Caco-2 (cell line): ENCODE measurements around the gene DIAPH2. TPM values are rescaled to one million over a fixed set of nuclear protein-coding genes. Genes with fewer than 3 reads are reported as not detected.

Experiments used
- BruUV-seq: library from RNA; stranded (reverse); fragments of 400-500 nt; replicated peaks from 2 replicates; lab custom pipeline; 2021; lab: Mats Ljungman, UMichigan
- CTCF ChIA-PET: fragments of 300-600 bp; sonication (Branson Sonifier 250); formaldehyde crosslinking; loops from one replicate; lab custom pipeline; 2022; ENCODE audit warnings: antibody characterized with exemption; lab: Charles Lee
- POLR2A ChIA-PET: fragments of 300-600 bp; sonication (Branson Sonifier 250); formaldehyde crosslinking; loops from one replicate; lab custom pipeline; 2022; ENCODE audit warnings: antibody characterized with exemption; lab: Charles Lee
- DNase-seq, 2 experiments: peaks; one replicate each; pipeline versions ENCODE4 v3.0.0 to v3.0.0-alpha.2; 2020 to 2022
- H3K27me3 ChIP-seq: replicated peaks from 2 replicates; pipeline ENCODE4 v1.6.0; 2011; ENCODE audit warnings: low read length; ENCODE audit not compliant: control insufficient read depth, insufficient read depth
- H3K36me3 ChIP-seq: 2 replicates; pipeline ENCODE4 v1.5.1; 2011; ENCODE audit warnings: low read length; ENCODE audit not compliant: control insufficient read depth, insufficient read depth
- H3K4me1 ChIP-seq: fragments of 250-450 bp; sonication (Bioruptor Pico); 2 replicates; pipeline ENCODE4 v1.5.1; 2020; ENCODE audit warnings: mild to moderate bottlenecking
- H3K4me3 ChIP-seq: 2 replicates; pipeline ENCODE4 v1.5.1; 2011; ENCODE audit warnings: low read depth, mild to moderate bottlenecking, control low read depth, low read length
- H3K9me3 ChIP-seq: fragments of 250-450 bp; sonication (Bioruptor Pico); 2 replicates; pipeline ENCODE4 v1.5.1; 2020; ENCODE audit warnings: mild to moderate bottlenecking, moderate library complexity
- H3K27ac Mint-ChIP-seq: one replicate; pipeline ENCODE4 v1.8.0; 2022; ENCODE audit warnings: mixed read lengths; ENCODE audit not compliant: unreplicated experiment
- H3K27me3 Mint-ChIP-seq: one replicate; pipeline ENCODE4 v1.8.0; 2022; ENCODE audit warnings: mixed read lengths; ENCODE audit not compliant: insufficient read depth, unreplicated experiment
- H3K36me3 Mint-ChIP-seq: one replicate; pipeline ENCODE4 v1.8.0; 2022; ENCODE audit warnings: mild to moderate bottlenecking, mixed read lengths; ENCODE audit not compliant: insufficient read depth, unreplicated experiment
- H3K4me1 Mint-ChIP-seq: one replicate; pipeline ENCODE4 v1.8.0; 2022; ENCODE audit warnings: low read depth, mixed read lengths; ENCODE audit not compliant: unreplicated experiment
- H3K4me3 Mint-ChIP-seq: one replicate; pipeline ENCODE4 v1.8.0; 2022; ENCODE audit warnings: mild to moderate bottlenecking, moderate library complexity, mixed read lengths; ENCODE audit not compliant: unreplicated experiment
- H3K9me3 Mint-ChIP-seq: one replicate; pipeline ENCODE4 v1.8.0; 2022; ENCODE audit warnings: mixed read lengths; ENCODE audit not compliant: unreplicated experiment
- intact Hi-C: fragments of 100-400 bp; cut with micrococcal nuclease; formaldehyde crosslinking; loops from one replicate; pipeline ENCODE4 v1.10.0; 2022; ENCODE audit not compliant: unreplicated experiment
- total RNA-seq: library from RNA; stranded (reverse); gene quantifications from 2 replicates; pipeline ENCODE4 v1.2.3, GENCODE V29; 2022
- TF ChIP-seq, protein P1 (sequence below), 2 experiments: fragments of 200-600 bp in 1 of 2; IDR thresholded peaks; 1 replicate in 1 of 2; 2 replicates in 1 of 2; pipeline versions ENCODE4 v1.5.1 to v1.8.0; 2011 to 2022; ENCODE audit warnings: antibody characterized with exemption in 1 of 2, control low read depth in 1 of 2, inconsistent platforms in 1 of 2, low read depth in 1 of 2, low read length in 1 of 2, mild to moderate bottlenecking in 1 of 2, moderate library complexity in 1 of 2; ENCODE audit not compliant: insufficient read depth in 1 of 2, severe bottlenecking in 1 of 2, unreplicated experiment in 1 of 2

Gene DIAPH2
- total RNA-seq, 1 experiment from 2014 or later: 16.1 TPM

DNA sequence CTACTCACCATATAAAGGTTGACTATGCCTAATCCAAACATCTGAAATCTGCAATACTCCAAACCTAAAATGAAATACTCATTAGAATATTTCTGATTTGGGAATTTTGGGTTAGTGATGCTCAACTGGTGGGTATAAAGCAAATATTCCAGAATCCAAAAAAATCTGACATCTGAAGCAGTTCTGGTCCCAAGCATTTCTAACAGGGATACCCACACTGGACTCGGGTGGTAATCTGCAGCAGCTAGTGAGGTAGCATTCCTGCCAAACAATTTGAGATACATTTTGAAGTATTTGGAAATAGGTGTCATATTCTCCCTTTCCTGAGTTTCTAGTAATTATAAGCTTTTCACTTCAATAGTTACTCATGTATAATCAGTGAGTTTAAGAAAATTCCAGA, 149.5 kb downstream of the DIAPH2 start:
- Mint-ChIP-seq H3K36me3 (no peaks in the 10 kb centered on the region), H3K27ac (no peak overlapping the region), H3K9me3 (no peaks in the 10 kb centered on the region), H3K27me3 (no peaks in the 10 kb centered on the region), H3K4me1 (no peaks in the 10 kb centered on the region), H3K4me3 (no peak overlapping the region)
- Histone ChIP-seq H3K4me1 (peaks cover 9% of the 10 kb centered on the region), H3K4me3 (no peak overlapping the region), H3K27me3 (no peaks in the 10 kb centered on the region), H3K36me3 (no peaks in the 10 kb centered on the region), H3K9me3 (no peaks in the 10 kb centered on the region)
- intact Hi-C loops: no loop called here
- TF ChIP-seq, protein P1, sequence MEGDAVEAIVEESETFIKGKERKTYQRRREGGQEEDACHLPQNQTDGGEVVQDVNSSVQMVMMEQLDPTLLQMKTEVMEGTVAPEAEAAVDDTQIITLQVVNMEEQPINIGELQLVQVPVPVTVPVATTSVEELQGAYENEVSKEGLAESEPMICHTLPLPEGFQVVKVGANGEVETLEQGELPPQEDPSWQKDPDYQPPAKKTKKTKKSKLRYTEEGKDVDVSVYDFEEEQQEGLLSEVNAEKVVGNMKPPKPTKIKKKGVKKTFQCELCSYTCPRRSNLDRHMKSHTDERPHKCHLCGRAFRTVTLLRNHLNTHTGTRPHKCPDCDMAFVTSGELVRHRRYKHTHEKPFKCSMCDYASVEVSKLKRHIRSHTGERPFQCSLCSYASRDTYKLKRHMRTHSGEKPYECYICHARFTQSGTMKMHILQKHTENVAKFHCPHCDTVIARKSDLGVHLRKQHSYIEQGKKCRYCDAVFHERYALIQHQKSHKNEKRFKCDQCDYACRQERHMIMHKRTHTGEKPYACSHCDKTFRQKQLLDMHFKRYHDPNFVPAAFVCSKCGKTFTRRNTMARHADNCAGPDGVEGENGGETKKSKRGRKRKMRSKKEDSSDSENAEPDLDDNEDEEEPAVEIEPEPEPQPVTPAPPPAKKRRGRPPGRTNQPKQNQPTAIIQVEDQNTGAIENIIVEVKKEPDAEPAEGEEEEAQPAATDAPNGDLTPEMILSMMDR (IDR thresholded peaks at IDR 0.05; ENCODE audit: insufficient read depth in 1 of 2, low read depth in 1 of 2, low read length in 1 of 2, severe bottlenecking in 1 of 2, unreplicated experiment in 1 of 2): no peak
- ChIA-PET POLR2A (no interaction called here), CTCF (no interaction called here)
- DNase-seq: no peak
- BruUV-seq: no TSS peak

- Mint-ChIP-seq H3K36me3 (peaks cover 3% of the 10 kb centered on the region), H3K4me3 (no peak overlapping the region), H3K27me3 (no peaks in the 10 kb centered on the region), H3K27ac (no peak overlapping the region), H3K9me3 (no peaks in the 10 kb centered on the region), H3K4me1 (no peaks in the 10 kb centered on the region)
- CTCF ChIA-PET: no interaction called here
- TF ChIP-seq, protein P1 (IDR thresholded peaks at IDR 0.05; ENCODE audit: insufficient read depth in 1 of 2, low read depth in 1 of 2, low read length in 1 of 2, severe bottlenecking in 1 of 2, unreplicated experiment in 1 of 2): no peak
- Histone ChIP-seq H3K9me3 (no peaks in the 10 kb centered on the region), H3K4me1 (peaks cover 9% of the 10 kb centered on the region), H3K27me3 (no peaks in the 10 kb centered on the region), H3K4me3 (no peak overlapping the region), H3K36me3 (no peaks in the 10 kb centered on the region)
- POLR2A ChIA-PET: no interaction called here
- BruUV-seq: no TSS peak
- DNase-seq: no peak
- intact Hi-C loops: no loop called here
These were observed 151.1 kb downstream of the DIAPH2 start for GRCh38 chrX:96835660-96836289.

GRCh38 chrX:96837808-96838207, 153.2 kb downstream of the DIAPH2 start:
- Mint-ChIP-seq H3K9me3 (no peaks in the 10 kb centered on the region), H3K27ac (no peak overlapping the region), H3K36me3 (peaks cover 10% of the 10 kb centered on the region), H3K4me3 (no peak overlapping the region), H3K4me1 (no peaks in the 10 kb centered on the region), H3K27me3 (no peaks in the 10 kb centered on the region)
- Histone ChIP-seq H3K9me3 (no peaks in the 10 kb centered on the region), H3K27me3 (no peaks in the 10 kb centered on the region), H3K4me1 (peaks cover 9% of the 10 kb centered on the region), H3K36me3 (no peaks in the 10 kb centered on the region), H3K4me3 (no peak overlapping the region)
- ChIA-PET POLR2A (no interaction called here), CTCF (no interaction called here)
- DNase-seq: peak in 1 of 2 experiments; percentile 5
- intact Hi-C loops: no loop called here
- TF ChIP-seq, protein P1 (IDR thresholded peaks at IDR 0.05; ENCODE audit: insufficient read depth in 1 of 2, low read depth in 1 of 2, low read length in 1 of 2, severe bottlenecking in 1 of 2, unreplicated experiment in 1 of 2): no peak
- no TSS peak for BruUV-seq
